HL-60 (cell line): ENCODE measurements around the gene BANF2.

Experiments
- DNase-seq, 2 experiments: peaks; one replicate each; pipeline ENCODE4 v3.0.0-alpha.2; 2010 to 2020; ENCODE audit warnings: low read depth in 1 of 2, low spot score in 1 of 2
- H3K27ac ChIP-seq: fragments of 250-450 bp; sonication (Bioruptor Pico); replicated peaks from 2 replicates; pipeline ENCODE4 v1.5.1; 2020; ENCODE audit warnings: mild to moderate bottlenecking, moderate library complexity
- H3K27me3 ChIP-seq: fragments of 250-450 bp; sonication (Bioruptor Pico); 2 replicates; pipeline ENCODE4 v1.5.1; 2021; ENCODE audit warnings: mild to moderate bottlenecking, moderate library complexity; ENCODE audit not compliant: insufficient read depth, poor library complexity, severe bottlenecking
- H3K4me3 ChIP-seq: replicated peaks from 2 replicates; pipeline ENCODE4 v1.5.1; 2011; ENCODE audit warnings: mild to moderate bottlenecking, control low read depth, low read length; ENCODE audit not compliant: insufficient read depth
- GABPA ChIP-seq: IDR thresholded peaks from 2 replicates; pipeline ENCODE4 v1.6.1; 2012; ENCODE audit warnings: low read depth
- POLR2AphosphoS5 ChIP-seq: IDR thresholded peaks from 2 replicates; pipeline ENCODE4 v1.6.1; 2012; ENCODE audit warnings: low read depth
- SPI1 ChIP-seq: IDR thresholded peaks from 2 replicates; pipeline ENCODE4 v1.6.1; 2012; ENCODE audit warnings: low read depth, mild to moderate bottlenecking, borderline replicate concordance
- TF ChIP-seq, protein P1 (sequence below): IDR thresholded peaks from 2 replicates; pipeline ENCODE4 v1.6.1; 2012; ENCODE audit warnings: low read depth; ENCODE audit not compliant: insufficient replicate concordance
- TF ChIP-seq, protein P2 (sequence below): IDR thresholded peaks from one replicate; pipeline ENCODE4 v1.5.1; 2011; ENCODE audit warnings: low read length, control low read depth, inconsistent platforms; ENCODE audit not compliant: insufficient read depth

BANF2 gene

DNA sequence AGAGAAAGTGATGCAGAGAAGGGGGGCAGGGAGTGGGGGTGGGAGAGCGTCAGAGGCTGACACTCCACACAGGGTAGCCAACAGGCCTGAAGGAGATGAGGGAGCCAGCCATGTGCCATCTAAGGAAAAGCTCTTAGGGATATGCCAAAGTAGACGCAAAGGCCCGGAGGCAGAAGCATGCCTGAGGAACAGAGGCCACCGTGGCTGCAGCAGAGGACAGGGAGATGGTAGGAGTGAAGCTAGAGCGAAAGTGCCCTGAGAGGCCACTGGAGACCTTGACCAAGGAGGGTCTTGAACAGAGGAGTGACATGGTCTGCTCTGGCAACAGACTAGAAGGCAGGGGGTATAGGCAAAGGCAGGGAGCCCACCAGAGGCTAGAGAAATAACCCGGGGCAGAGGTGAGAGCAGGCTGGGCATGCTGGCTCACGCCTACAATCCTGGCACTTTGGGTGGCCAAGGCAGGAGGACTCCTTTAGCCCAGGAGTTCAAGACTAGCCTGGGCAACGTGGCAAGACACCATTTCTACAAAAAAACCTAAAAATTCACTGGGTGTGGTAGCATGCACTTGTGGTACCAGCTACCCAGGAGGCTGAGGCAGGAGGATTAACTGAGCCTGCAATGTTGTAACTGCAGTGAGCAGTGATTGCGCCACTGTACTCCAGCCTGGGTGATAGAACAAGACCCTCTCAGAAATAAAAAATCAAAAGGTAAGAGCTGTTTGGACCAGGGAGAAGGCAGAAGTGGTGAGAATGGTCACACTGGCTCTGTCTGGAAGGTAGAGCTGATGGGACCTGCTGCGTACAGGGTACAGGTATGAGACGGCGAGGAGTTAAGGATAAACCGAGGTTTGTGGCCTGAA lies 24.0 kb upstream of the BANF2 start:
- TF ChIP-seq, protein P1, sequence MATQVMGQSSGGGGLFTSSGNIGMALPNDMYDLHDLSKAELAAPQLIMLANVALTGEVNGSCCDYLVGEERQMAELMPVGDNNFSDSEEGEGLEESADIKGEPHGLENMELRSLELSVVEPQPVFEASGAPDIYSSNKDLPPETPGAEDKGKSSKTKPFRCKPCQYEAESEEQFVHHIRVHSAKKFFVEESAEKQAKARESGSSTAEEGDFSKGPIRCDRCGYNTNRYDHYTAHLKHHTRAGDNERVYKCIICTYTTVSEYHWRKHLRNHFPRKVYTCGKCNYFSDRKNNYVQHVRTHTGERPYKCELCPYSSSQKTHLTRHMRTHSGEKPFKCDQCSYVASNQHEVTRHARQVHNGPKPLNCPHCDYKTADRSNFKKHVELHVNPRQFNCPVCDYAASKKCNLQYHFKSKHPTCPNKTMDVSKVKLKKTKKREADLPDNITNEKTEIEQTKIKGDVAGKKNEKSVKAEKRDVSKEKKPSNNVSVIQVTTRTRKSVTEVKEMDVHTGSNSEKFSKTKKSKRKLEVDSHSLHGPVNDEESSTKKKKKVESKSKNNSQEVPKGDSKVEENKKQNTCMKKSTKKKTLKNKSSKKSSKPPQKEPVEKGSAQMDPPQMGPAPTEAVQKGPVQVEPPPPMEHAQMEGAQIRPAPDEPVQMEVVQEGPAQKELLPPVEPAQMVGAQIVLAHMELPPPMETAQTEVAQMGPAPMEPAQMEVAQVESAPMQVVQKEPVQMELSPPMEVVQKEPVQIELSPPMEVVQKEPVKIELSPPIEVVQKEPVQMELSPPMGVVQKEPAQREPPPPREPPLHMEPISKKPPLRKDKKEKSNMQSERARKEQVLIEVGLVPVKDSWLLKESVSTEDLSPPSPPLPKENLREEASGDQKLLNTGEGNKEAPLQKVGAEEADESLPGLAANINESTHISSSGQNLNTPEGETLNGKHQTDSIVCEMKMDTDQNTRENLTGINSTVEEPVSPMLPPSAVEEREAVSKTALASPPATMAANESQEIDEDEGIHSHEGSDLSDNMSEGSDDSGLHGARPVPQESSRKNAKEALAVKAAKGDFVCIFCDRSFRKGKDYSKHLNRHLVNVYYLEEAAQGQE, result no peak
- TF ChIP-seq, protein P2, sequence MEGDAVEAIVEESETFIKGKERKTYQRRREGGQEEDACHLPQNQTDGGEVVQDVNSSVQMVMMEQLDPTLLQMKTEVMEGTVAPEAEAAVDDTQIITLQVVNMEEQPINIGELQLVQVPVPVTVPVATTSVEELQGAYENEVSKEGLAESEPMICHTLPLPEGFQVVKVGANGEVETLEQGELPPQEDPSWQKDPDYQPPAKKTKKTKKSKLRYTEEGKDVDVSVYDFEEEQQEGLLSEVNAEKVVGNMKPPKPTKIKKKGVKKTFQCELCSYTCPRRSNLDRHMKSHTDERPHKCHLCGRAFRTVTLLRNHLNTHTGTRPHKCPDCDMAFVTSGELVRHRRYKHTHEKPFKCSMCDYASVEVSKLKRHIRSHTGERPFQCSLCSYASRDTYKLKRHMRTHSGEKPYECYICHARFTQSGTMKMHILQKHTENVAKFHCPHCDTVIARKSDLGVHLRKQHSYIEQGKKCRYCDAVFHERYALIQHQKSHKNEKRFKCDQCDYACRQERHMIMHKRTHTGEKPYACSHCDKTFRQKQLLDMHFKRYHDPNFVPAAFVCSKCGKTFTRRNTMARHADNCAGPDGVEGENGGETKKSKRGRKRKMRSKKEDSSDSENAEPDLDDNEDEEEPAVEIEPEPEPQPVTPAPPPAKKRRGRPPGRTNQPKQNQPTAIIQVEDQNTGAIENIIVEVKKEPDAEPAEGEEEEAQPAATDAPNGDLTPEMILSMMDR, result no peak
- TF ChIP-seq GABPA (no peak), SPI1 (no peak), POLR2AphosphoS5 (no peak)
- peak in 1 of 2 experiments; percentile 12 for DNase-seq
- Histone ChIP-seq H3K27me3 (no peaks in the 10 kb centered on the region), H3K4me3 (no peak overlapping the region), H3K27ac (no peak overlapping the region)

DNA sequence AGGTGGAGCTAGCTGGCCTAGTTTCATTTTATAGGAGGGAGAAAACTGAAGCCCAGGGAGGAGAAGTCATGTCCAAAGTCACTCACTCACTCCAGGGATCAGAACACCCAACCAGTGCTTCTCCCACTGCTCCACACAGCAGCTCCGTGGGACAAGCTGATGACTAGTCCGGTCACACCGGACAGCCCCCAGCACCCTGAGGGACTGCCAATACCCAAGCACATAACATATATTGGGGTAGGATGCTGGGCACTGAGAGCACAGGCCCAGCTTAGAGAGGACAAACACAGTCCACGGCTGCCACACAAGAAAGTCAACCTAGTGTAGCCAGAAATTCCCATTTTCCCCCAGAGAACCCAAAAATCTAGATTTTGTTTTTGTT lies 23.4 kb upstream of the BANF2 start:
- no peak overlapping the region for H3K4me3 ChIP-seq
- TF ChIP-seq, protein P2, result no peak
- TF ChIP-seq, protein P1, result no peak
- TF ChIP-seq SPI1 (no peak), GABPA (no peak), POLR2AphosphoS5 (no peak)
- no peaks in the 10 kb centered on the region for H3K27me3 ChIP-seq
- no peak overlapping the region for H3K27ac ChIP-seq
- no peak for DNase-seq

DNA sequence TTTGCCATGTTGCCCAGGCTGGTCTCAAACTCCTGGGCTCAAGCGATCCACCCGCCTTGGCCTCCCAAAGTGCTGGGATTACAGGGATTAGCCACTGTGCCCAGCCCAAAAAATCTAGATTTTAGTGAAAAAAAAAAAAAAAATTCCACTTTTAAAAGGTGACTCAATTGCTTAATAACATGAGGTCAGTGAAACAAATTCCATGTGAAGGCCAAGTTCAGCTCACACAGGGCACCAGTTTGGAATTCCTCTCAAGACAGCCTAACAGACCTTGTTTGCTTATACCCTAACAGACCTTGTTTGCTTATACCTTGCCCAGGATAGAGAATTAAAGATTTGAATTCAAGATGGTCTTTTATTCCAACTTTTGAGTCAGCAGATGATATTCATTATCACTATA lies 22.8 kb upstream of the BANF2 start:
- Histone ChIP-seq H3K27ac (no peak overlapping the region), H3K27me3 (no peaks in the 10 kb centered on the region), H3K4me3 (no peak overlapping the region)
- no peak for DNase-seq
- TF ChIP-seq, protein P2, result no peak
- TF ChIP-seq SPI1, result no peak
- TF ChIP-seq, protein P1, result no peak
- no peak for TF ChIP-seq GABPA
- no peak for TF ChIP-seq POLR2AphosphoS5
